GM13977 (cell line): Measurements from ENCODE around the gene CD6.

Experiments
- DNase-seq: peaks from one replicate; pipeline ENCODE4 v3.0.0; 2012; ENCODE audit warnings: low spot score
- CTCF ChIP-seq: IDR thresholded peaks from 2 replicates; pipeline ENCODE4 v1.5.1; 2012; ENCODE audit warnings: mild to moderate bottlenecking, control low read depth; ENCODE audit not compliant: insufficient read depth; ENCODE audit errors: extremely low read depth, missing control alignments
- in situ Hi-C: fragments of 300-500 bp; cut with MboI; formaldehyde crosslinking; loops from one replicate; pipeline ENCODE4 v1.12.0; 2022; ENCODE audit warnings: low sequenced_read_pairs, low pct_unique_long_range_greater_than_20kb, mixed read lengths, inconsistent platforms; ENCODE audit not compliant: unreplicated experiment

The CD6 gene

GRCh38 chr11:61011229-61011870 is 39.9 kb downstream of the CD6 start:
- DNase-seq, result no peak

GRCh38 chr11:61011950-61012736 is 40.7 kb downstream of the CD6 start:
- in situ Hi-C loops, result no loop called here
- DNase-seq, result no peak
- TF ChIP-seq CTCF, result no peak

More at GRCh38 chr11:61011229-61011870, 39.9 kb downstream of the CD6 start:
- no peak for TF ChIP-seq CTCF
- in situ Hi-C loops, result no loop called here

GRCh38 chr11:61012737-61013215 is 41.3 kb downstream of the CD6 start:
- in situ Hi-C loops, result no loop called here
- TF ChIP-seq CTCF, result no peak
- DNase-seq, result no peak

- no peak for DNase-seq
- in situ Hi-C loops, result no loop called here
- no peak for TF ChIP-seq CTCF
Observed at GRCh38 chr11:61018059-61018458, 46.6 kb downstream of the CD6 start.

GRCh38 chr11:61019037-61019831 is 47.8 kb downstream of the CD6 start:
- DNase-seq, result no peak
- no peak for TF ChIP-seq CTCF
- in situ Hi-C loops, result no loop called here

- no peak for TF ChIP-seq CTCF
- no peak for DNase-seq
- in situ Hi-C loops, result no loop called here
Observed at GRCh38 chr11:61019832-61020405, 48.4 kb downstream of the CD6 start.
